Measurements from ENCODE around the gene DNAJC1.

Gene DNAJC1

DNA sequence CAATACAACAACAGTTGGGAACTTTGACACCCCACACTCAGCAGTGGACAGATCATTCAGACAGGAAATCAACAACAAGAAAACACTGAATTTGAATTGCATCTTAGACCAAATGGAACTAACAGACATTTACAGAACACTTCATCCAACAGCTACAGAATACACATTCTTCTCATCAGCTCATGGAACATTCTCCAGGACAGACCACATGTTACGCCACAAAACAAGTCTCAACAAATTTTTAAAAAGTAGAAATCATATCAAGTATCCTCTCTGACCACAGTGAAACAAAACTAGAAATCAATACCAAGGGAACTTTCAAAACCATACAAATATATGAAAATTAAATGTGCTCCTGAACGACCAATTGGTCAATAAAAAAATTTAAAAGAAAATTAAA lies 212.3 kb downstream of the DNAJC1 start:
- TF ChIP-seq TAF1 (IDR thresholded peaks at IDR 0.05; ENCODE audit: borderline replicate concordance, insufficient read depth, low read length): no peak
- no peak for TF ChIP-seq POLR2AphosphoS5 (IDR thresholded peaks at IDR 0.05; ENCODE audit: low read depth, low read length)
- TF ChIP-seq, protein P1, sequence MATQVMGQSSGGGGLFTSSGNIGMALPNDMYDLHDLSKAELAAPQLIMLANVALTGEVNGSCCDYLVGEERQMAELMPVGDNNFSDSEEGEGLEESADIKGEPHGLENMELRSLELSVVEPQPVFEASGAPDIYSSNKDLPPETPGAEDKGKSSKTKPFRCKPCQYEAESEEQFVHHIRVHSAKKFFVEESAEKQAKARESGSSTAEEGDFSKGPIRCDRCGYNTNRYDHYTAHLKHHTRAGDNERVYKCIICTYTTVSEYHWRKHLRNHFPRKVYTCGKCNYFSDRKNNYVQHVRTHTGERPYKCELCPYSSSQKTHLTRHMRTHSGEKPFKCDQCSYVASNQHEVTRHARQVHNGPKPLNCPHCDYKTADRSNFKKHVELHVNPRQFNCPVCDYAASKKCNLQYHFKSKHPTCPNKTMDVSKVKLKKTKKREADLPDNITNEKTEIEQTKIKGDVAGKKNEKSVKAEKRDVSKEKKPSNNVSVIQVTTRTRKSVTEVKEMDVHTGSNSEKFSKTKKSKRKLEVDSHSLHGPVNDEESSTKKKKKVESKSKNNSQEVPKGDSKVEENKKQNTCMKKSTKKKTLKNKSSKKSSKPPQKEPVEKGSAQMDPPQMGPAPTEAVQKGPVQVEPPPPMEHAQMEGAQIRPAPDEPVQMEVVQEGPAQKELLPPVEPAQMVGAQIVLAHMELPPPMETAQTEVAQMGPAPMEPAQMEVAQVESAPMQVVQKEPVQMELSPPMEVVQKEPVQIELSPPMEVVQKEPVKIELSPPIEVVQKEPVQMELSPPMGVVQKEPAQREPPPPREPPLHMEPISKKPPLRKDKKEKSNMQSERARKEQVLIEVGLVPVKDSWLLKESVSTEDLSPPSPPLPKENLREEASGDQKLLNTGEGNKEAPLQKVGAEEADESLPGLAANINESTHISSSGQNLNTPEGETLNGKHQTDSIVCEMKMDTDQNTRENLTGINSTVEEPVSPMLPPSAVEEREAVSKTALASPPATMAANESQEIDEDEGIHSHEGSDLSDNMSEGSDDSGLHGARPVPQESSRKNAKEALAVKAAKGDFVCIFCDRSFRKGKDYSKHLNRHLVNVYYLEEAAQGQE (IDR thresholded peaks at IDR 0.05; ENCODE audit: insufficient read depth in 1 of 2, low read depth in 2 of 2, low read length in 2 of 2): no peak
- no peak for TF ChIP-seq FOXP2 (optimal IDR thresholded peaks at IDR 0.05; ENCODE audit: borderline replicate concordance, extremely low read depth, extremely low read length, insufficient read depth)
- TF ChIP-seq SIN3A (IDR thresholded peaks at IDR 0.05; ENCODE audit: borderline replicate concordance, insufficient read depth, low read length): no peak

DNA sequence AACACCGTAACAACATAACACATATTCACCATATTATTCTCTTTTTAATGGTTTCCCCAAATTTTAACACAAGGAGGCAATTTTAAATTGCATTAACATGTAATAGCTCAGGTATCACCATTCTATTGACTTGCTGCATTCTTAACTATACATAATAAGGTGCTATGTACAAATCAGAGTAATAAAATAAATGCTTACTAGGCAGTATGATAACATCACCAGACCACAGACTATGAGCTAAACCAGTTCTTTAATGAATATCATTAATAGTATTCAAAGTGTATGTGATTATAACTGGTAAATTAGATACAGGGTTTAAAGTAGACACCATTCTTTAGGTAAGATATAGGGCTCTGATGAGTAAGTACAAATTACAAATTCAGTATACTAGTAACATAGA lies 226.6 kb downstream of the DNAJC1 start:
- no peak for TF ChIP-seq TAF1 (IDR thresholded peaks at IDR 0.05; ENCODE audit: borderline replicate concordance, insufficient read depth, low read length)
- TF ChIP-seq, protein P1 (IDR thresholded peaks at IDR 0.05; ENCODE audit: insufficient read depth in 1 of 2, low read depth in 2 of 2, low read length in 2 of 2): no peak
- TF ChIP-seq POLR2AphosphoS5 (IDR thresholded peaks at IDR 0.05; ENCODE audit: low read depth, low read length): no peak
- TF ChIP-seq FOXP2 (optimal IDR thresholded peaks at IDR 0.05; ENCODE audit: borderline replicate concordance, extremely low read depth, extremely low read length, insufficient read depth): no peak
- no peak for TF ChIP-seq SIN3A (IDR thresholded peaks at IDR 0.05; ENCODE audit: borderline replicate concordance, insufficient read depth, low read length)

DNA sequence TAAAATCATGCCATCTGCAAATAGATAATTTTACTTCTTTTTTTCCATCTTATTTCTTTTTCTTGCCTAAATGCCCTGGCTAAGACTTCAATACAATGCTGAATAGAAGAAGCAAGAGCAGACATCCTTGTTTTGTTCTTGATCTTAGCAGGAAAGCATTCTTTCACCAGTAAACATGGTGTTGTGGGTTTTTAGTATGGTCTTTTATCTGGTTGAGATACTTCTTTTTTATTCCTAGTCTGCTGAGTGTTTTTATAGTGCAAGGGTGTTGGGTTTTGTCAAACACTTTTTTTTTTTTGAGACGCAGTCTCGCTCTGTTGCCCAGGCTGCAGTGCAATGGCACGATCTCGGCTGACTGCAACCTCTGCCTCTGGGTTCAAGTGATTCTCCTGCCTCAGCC lies 232.3 kb downstream of the DNAJC1 start:
- TF ChIP-seq TAF1 (IDR thresholded peaks at IDR 0.05; ENCODE audit: borderline replicate concordance, insufficient read depth, low read length) (no peak), POLR2AphosphoS5 (IDR thresholded peaks at IDR 0.05; ENCODE audit: low read depth, low read length) (no peak), SIN3A (IDR thresholded peaks at IDR 0.05; ENCODE audit: borderline replicate concordance, insufficient read depth, low read length) (no peak), FOXP2 (optimal IDR thresholded peaks at IDR 0.05; ENCODE audit: borderline replicate concordance, extremely low read depth, extremely low read length, insufficient read depth) (no peak)
- TF ChIP-seq, protein P1 (IDR thresholded peaks at IDR 0.05; ENCODE audit: insufficient read depth in 1 of 2, low read depth in 2 of 2, low read length in 2 of 2): no peak

DNA sequence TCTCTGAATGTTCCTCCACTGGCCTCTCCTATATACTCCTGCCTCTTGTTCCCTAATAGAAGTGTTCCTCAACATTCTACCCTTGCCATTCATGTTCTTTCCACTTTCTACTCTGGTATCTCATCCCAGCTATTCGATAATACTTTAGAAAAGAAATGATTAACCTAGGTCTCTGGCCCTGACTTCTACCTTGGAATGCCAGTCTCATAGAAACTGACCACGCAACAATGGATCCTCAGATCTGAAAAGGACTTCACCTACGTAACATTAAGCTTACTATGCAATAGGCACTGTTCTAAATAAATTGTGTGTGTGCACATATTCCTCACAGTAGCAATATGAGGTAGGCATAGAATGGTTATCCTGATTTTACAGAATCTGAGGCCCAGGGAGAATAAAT lies 234.5 kb downstream of the DNAJC1 start:
- TF ChIP-seq, protein P1 (IDR thresholded peaks at IDR 0.05; ENCODE audit: insufficient read depth in 1 of 2, low read depth in 2 of 2, low read length in 2 of 2): no peak
- TF ChIP-seq TAF1 (IDR thresholded peaks at IDR 0.05; ENCODE audit: borderline replicate concordance, insufficient read depth, low read length) (no peak), POLR2AphosphoS5 (IDR thresholded peaks at IDR 0.05; ENCODE audit: low read depth, low read length) (no peak), SIN3A (IDR thresholded peaks at IDR 0.05; ENCODE audit: borderline replicate concordance, insufficient read depth, low read length) (no peak), FOXP2 (optimal IDR thresholded peaks at IDR 0.05; ENCODE audit: borderline replicate concordance, extremely low read depth, extremely low read length, insufficient read depth) (no peak)

All from PFSK-1 (cell line).